Measurements from ENCODE around the gene ENDOU.

ENDOU gene

GRCh38 chr12:47743311-47743860 is 18.1 kb upstream of the ENDOU start:
- DNase-seq (ENCODE audit: low spot score): no peak

- DNase-seq (ENCODE audit: low spot score): no peak
Observed at GRCh38 chr12:47742253-47742825, 17.0 kb upstream of the ENDOU start.

GRCh38 chr12:47741340-47741703 is 16.0 kb upstream of the ENDOU start:
- no peak for DNase-seq (ENCODE audit: low spot score)

GRCh38 chr12:47740606-47741339 is 15.5 kb upstream of the ENDOU start:
- no peak for DNase-seq (ENCODE audit: low spot score)

GRCh38 chr12:47739979-47740378 is 14.7 kb upstream of the ENDOU start:
- DNase-seq (ENCODE audit: low spot score): no peak

- DNase-seq (ENCODE audit: low spot score): no peak
Observed at GRCh38 chr12:47739297-47739696, 14.0 kb upstream of the ENDOU start.

GRCh38 chr12:47737936-47738594 is 12.8 kb upstream of the ENDOU start:
- DNase-seq (ENCODE audit: low spot score): no peak

- no peak for DNase-seq (ENCODE audit: low spot score)
Observed at GRCh38 chr12:47736877-47737676, 11.8 kb upstream of the ENDOU start.

GRCh38 chr12:47736216-47736615 is 10.9 kb upstream of the ENDOU start:
- DNase-seq (ENCODE audit: low spot score): no peak

GRCh38 chr12:47735649-47736048 is 10.4 kb upstream of the ENDOU start:
- DNase-seq (ENCODE audit: low spot score): no peak

GRCh38 chr12:47734725-47735480 is 9.6 kb upstream of the ENDOU start:
- no peak for DNase-seq (ENCODE audit: low spot score)

- DNase-seq (ENCODE audit: low spot score): no peak
Observed at GRCh38 chr12:47733142-47733541, 7.9 kb upstream of the ENDOU start.

GRCh38 chr12:47732504-47732903 is 7.2 kb upstream of the ENDOU start:
- no peak for DNase-seq (ENCODE audit: low spot score)

- DNase-seq (ENCODE audit: low spot score): no peak
Observed at GRCh38 chr12:47731723-47732122, 6.4 kb upstream of the ENDOU start.

- DNase-seq (ENCODE audit: low spot score): no peak
Observed at GRCh38 chr12:47730341-47730744, 5.1 kb upstream of the ENDOU start.

GRCh38 chr12:47729233-47729632 is 3.9 kb upstream of the ENDOU start:
- DNase-seq (ENCODE audit: low spot score): no peak

- no peak for DNase-seq (ENCODE audit: low spot score)
Observed at GRCh38 chr12:47725893-47726292, 603 bp upstream of the ENDOU start.

- no peak for DNase-seq (ENCODE audit: low spot score)
Observed at GRCh38 chr12:47722941-47723631, 2.2 kb downstream of the ENDOU start.

- no peak for DNase-seq (ENCODE audit: low spot score)
Observed at GRCh38 chr12:47722136-47722834, 3.0 kb downstream of the ENDOU start.

GRCh38 chr12:47721431-47721973 is 3.8 kb downstream of the ENDOU start:
- DNase-seq (ENCODE audit: low spot score): no peak
